A549 (cell line): Measurements from ENCODE around the gene EFNA5. TPM values are rescaled to one million over a fixed set of nuclear protein-coding genes. Genes with fewer than 3 reads are reported as not detected.

Source experiments
- ATAC-seq, 2 experiments: fragments of 200-7000 bp in 1 of 2; fragments of >200 bp in 1 of 2; cut with Nextera tagmentation in 1 of 2; cut with Tn5 transposase in 1 of 2; 3 replicates each; pipeline versions ENCODE4 v1.8.0 to v1.9.1; 2018 to 2020; ENCODE audit warnings: mild to moderate bottlenecking in 1 of 2, moderate library complexity in 1 of 2
- CTCF ChIA-PET: fragments of 300-600 bp; sonication (Branson Sonifier 250); formaldehyde crosslinking; extraction: SDS; loops from one replicate; lab custom pipeline; 2021; ENCODE audit warnings: antibody characterized with exemption, inconsistent platforms; lab: Yijun Ruan, JAX
- POLR2A ChIA-PET: fragments of 350-600 bp; formaldehyde crosslinking; extraction: SDS; loops from one replicate; lab custom pipeline; 2021; ENCODE audit warnings: antibody characterized with exemption, inconsistent platforms; lab: Yijun Ruan, JAX
- DNase-seq, 2 experiments: peaks; one replicate each; pipeline versions ENCODE4 v3.0.0 to v3.0.0-alpha.2; 2011 to 2016; ENCODE audit warnings: low read depth in 1 of 2, low spot score in 1 of 2
- FAIRE-seq: peaks from 2 replicates; lab custom pipeline; 2011; peaks lifted over from hg19 to GRCh38; lab: Jason Lieb, UNC
- H3K27ac ChIP-seq, 2 experiments: fragments of >200 bp; sonication (Bioruptor Twin); formaldehyde crosslinking; 3 replicates each; pipeline ENCODE4 v1.5.1; 2016 to 2017
- H3K4me1 ChIP-seq: fragments of >200 bp; sonication (Bioruptor Twin); formaldehyde crosslinking; 3 replicates; pipeline ENCODE4 v1.6.1; 2016
- H3K4me2 ChIP-seq: fragments of >200 bp; sonication (Bioruptor Twin); formaldehyde crosslinking; 3 replicates; pipeline ENCODE4 v1.6.1; 2016
- H3K4me3 ChIP-seq: fragments of >200 bp; sonication (Bioruptor Twin); formaldehyde crosslinking; 3 replicates; pipeline ENCODE4 v1.5.1; 2016
- H3K9me3 ChIP-seq: fragments of >200 bp; sonication (Bioruptor Twin); formaldehyde crosslinking; 3 replicates; pipeline ENCODE4 v1.6.1; 2016
- ATOH8 ChIP-seq: fragments of 250-450 bp; sonication (Bioruptor Pico); IDR thresholded peaks from 2 replicates; pipeline ENCODE4 v1.5.0; 2020; ENCODE audit warnings: low read depth, mild to moderate bottlenecking, moderate library complexity
- BCL3 ChIP-seq: fragments of >200 bp; sonication (Bioruptor Twin); formaldehyde crosslinking; IDR thresholded peaks from 3 replicates; pipeline ENCODE4 v1.6.1; 2016
- CBX2 ChIP-seq: fragments of 200-600 bp; sonication (generic); IDR thresholded peaks from 2 replicates; pipeline ENCODE4 v1.6.1; 2016; ENCODE audit warnings: low read depth, mild to moderate bottlenecking, borderline replicate concordance
- CBX8 ChIP-seq: fragments of 200-600 bp; sonication (generic); IDR thresholded peaks from 2 replicates; pipeline ENCODE4 v1.6.1; 2016
- E2F6 ChIP-seq: IDR thresholded peaks from 2 replicates; pipeline ENCODE4 v1.6.1; 2012; ENCODE audit warnings: low read depth, borderline replicate concordance
- HEYL ChIP-seq: fragments of 250-450 bp; sonication (Bioruptor Pico); IDR thresholded peaks from 2 replicates; pipeline ENCODE4 v1.8.0; 2021; ENCODE audit warnings: mild to moderate bottlenecking, moderate library complexity
- HMGXB4 ChIP-seq: fragments of 250-450 bp; sonication (Bioruptor Pico); IDR thresholded peaks from 2 replicates; pipeline ENCODE4 v1.5.0; 2021; ENCODE audit warnings: mild to moderate bottlenecking, moderate library complexity, borderline replicate concordance
- HOXB5 ChIP-seq: fragments of 250-450 bp; sonication (Bioruptor Pico); IDR thresholded peaks from 2 replicates; pipeline ENCODE4 v1.5.0; 2020; ENCODE audit warnings: mild to moderate bottlenecking, moderate library complexity
- JUN ChIP-seq, 2 experiments: fragments of >200 bp; sonication (Bioruptor Twin); formaldehyde crosslinking; IDR thresholded peaks; 2 replicates in 1 of 2; 3 replicates in 1 of 2; pipeline ENCODE4 v1.6.1; 2016 to 2017
- KDM1A ChIP-seq: fragments of 200-600 bp; sonication (generic); IDR thresholded peaks from 2 replicates; pipeline ENCODE4 v1.6.1; 2016; ENCODE audit warnings: low read depth, mild to moderate bottlenecking
- KDM5A ChIP-seq: fragments of 200-600 bp; sonication (generic); IDR thresholded peaks from 2 replicates; pipeline ENCODE4 v1.6.1; 2016; ENCODE audit warnings: antibody characterized with exemption, mild to moderate bottlenecking
- MAFK ChIP-seq: fragments of 450-650 bp; IDR thresholded peaks from 2 replicates; pipeline ENCODE4 v1.6.1; 2014; ENCODE audit not compliant: partially characterized antibody
- MAZ ChIP-seq: fragments of 150-350 bp; IDR thresholded peaks from 2 replicates; pipeline ENCODE4 v1.6.1; 2014; ENCODE audit warnings: antibody characterized with exemption, low read depth, low read length, borderline replicate concordance
- NFE2L2 ChIP-seq: fragments of 150-350 bp; conservative IDR thresholded peaks from 2 replicates; pipeline ENCODE4 v1.6.1; 2014; ENCODE audit warnings: low read length
- RNF2 ChIP-seq: fragments of 200-600 bp; sonication (generic); IDR thresholded peaks from 2 replicates; pipeline ENCODE4 v1.6.1; 2016; ENCODE audit warnings: low read depth, mild to moderate bottlenecking, antibody characterized with exemption, moderate library complexity, borderline replicate concordance
- SMC3 ChIP-seq: fragments of >200 bp; sonication (Bioruptor Twin); formaldehyde crosslinking; IDR thresholded peaks from 3 replicates; pipeline ENCODE4 v1.6.1; 2018; ENCODE audit warnings: inconsistent platforms
- TP53 ChIP-seq: fragments of 250-450 bp; sonication (Bioruptor Pico); IDR thresholded peaks from 2 replicates; pipeline ENCODE4 v1.5.0; 2021; ENCODE audit warnings: mild to moderate bottlenecking, moderate library complexity
- USF2 ChIP-seq: fragments of 450-650 bp; IDR thresholded peaks from 2 replicates; pipeline ENCODE4 v1.6.1; 2014; ENCODE audit warnings: antibody characterized with exemption
- ZNF302 ChIP-seq: fragments of 250-450 bp; sonication (Bioruptor Pico); IDR thresholded peaks from 2 replicates; pipeline ENCODE4 v1.9.0; 2021; ENCODE audit warnings: inconsistent platforms, mild to moderate bottlenecking, moderate library complexity
- WGBS: methylation state at CpG from one replicate; pipeline ENCODE4 v1.1.6; 2017; ENCODE audit errors: missing lambda C conversion rate; 5-methylcytosine and 5-hydroxymethylcytosine counted together
- polyA plus RNA-seq, 4 experiments: library from polyadenylated mRNA; depleted of rRNA in 3 of 4; stranded (reverse); fragments of >200 nt; fragmentation: RNase III in 1 of 4; extraction: RNeasy Plus Mini Kit Qiagen cat#74134 plus additional on column Dnase treatment in 1 of 4; gene quantifications; 2 replicates in 3 of 4; 3 replicates in 1 of 4; pipeline ENCODE4 v1.2.3, GENCODE V29; 2011 to 2017

The EFNA5 gene
- polyA plus RNA-seq, 2 of the 4 experiments (the other 2 are of a cell fraction): 8.5 to 20.7 TPM

GRCh38 chr5:107661650-107662044 is 9.1 kb downstream of the EFNA5 start:
- no peak for DNase-seq
- Histone ChIP-seq H3K9me3 (no peaks in the 10 kb centered on the region), H3K4me3 (no peak overlapping the region), H3K4me2 (no peak overlapping the region), H3K27ac (no peak overlapping the region), H3K4me1 (peaks cover 64% of the 10 kb centered on the region)
- ATAC-seq: no peak
- POLR2A ChIA-PET: interaction anchor here (1.0 kb wide), 1 partner anchor 11 kb away, joined by 4 read pairs; no protein-coding TSS in a partner anchor
- CTCF ChIA-PET: interaction anchor here (0.8 to 1.1 kb wide), 2 partner anchors 11 to 31 kb away, joined by 3 to 4 read pairs; no protein-coding TSS in a partner anchor
- FAIRE-seq: no peak
- TF ChIP-seq TP53: no peak
- no peak for TF ChIP-seq CBX8
- TF ChIP-seq JUN (IDR thresholded peaks at IDR 0.05): no peak
- no peak for TF ChIP-seq RNF2
- TF ChIP-seq CBX2: no peak
- TF ChIP-seq, all 56 proteins: peak for 0
- WGBS: 90% methylated on average over 1 of the region's 1 CpG

- Histone ChIP-seq H3K4me2 (0 out of 3 replicates have a peak overlapping the region, but pooled peaks have one; percentile 2), H3K4me1 (peaks cover 60% of the 10 kb centered on the region)
- POLR2A ChIA-PET: interaction anchor here (1.0 kb wide), 1 partner anchor 11 kb away, joined by 4 read pairs; no protein-coding TSS in a partner anchor
- TF ChIP-seq MAFK (no peak), RNF2 (no peak), CBX8 (no peak), NFE2L2 (no peak), ATOH8 (CRISPR knock-in tag) (no peak), SMC3 (no peak), E2F6 (no peak), ZNF302 (CRISPR knock-in tag) (no peak), KDM5A (no peak), BCL3 (no peak), MAZ (no peak), KDM1A (no peak)
- TF ChIP-seq, all 56 proteins: peak for 0
- DNase-seq: no peak
- Histone ChIP-seq H3K4me3 (no peak overlapping the region), H3K27ac (no peak overlapping the region), H3K9me3 (no peaks in the 10 kb centered on the region)
- ATAC-seq: no peak
- CTCF ChIA-PET: interaction anchor here (0.7 to 1.1 kb wide), 3 partner anchors 10 to 31 kb away, joined by 3 to 4 read pairs (median 3); no protein-coding TSS in a partner anchor
- FAIRE-seq: peak; percentile 36
- 90% methylated on average over 7 of the region's 7 CpGs for WGBS
Measured at GRCh38 chr5:107661038-107661649, 9.6 kb downstream of the EFNA5 start.

GRCh38 chr5:107658528-107658927 is 12.2 kb downstream of the EFNA5 start:
- no peak for FAIRE-seq
- 67% methylated on average over 5 of the region's 5 CpGs for WGBS
- no peak overlapping the region for H3K4me3 ChIP-seq
- H3K9me3 ChIP-seq: no peaks in the 10 kb centered on the region
- TF ChIP-seq USF2 (no peak), HMGXB4 (CRISPR knock-in tag) (no peak), HOXB5 (CRISPR knock-in tag) (no peak), MAFK (no peak), HEYL (CRISPR knock-in tag) (no peak)
- no peak for DNase-seq
- ATAC-seq: peak in 1 of 2 experiments; percentile 54; a peak in 4 of 6 replicates
- H3K4me1 ChIP-seq: peaks cover 56% of the 10 kb centered on the region
- no peak overlapping the region for H3K27ac ChIP-seq
- POLR2A ChIA-PET: interaction anchor here (1.1 kb wide), 1 partner anchor 14 kb away, joined by 4 read pairs; no protein-coding TSS in a partner anchor
- H3K4me2 ChIP-seq: peak overlapping the region; percentile 36; the same call in 1 of the 3 replicates
- CTCF ChIA-PET: interaction anchor here (0.7 kb wide), 1 partner anchor 9 kb away, joined by 3 read pairs; no protein-coding TSS in a partner anchor
